ENCODE measurements around the gene CMC2. TPM values are rescaled to one million over a fixed set of nuclear protein-coding genes. Genes with fewer than 3 reads are reported as not detected.
A peak's percentile ranks its signal among the peaks of the same experiment; 100 is the strongest.

The CMC2 gene
- total RNA-seq, 6 experiments from 2014 or later = 23.5 to 58.3 (median 42.1) TPM

- Histone ChIP-seq H3K27me3 (no peaks in the 10 kb centered on the region), H3K9me3 (no peaks in the 10 kb centered on the region), H3K4me3 (no peak overlapping the region), H3K27ac (no peak overlapping the region), H3K36me3 (no peaks in the 10 kb centered on the region), H3K4me1 (peaks cover 0 to 54% (median 23%) of the 10 kb centered on the region in 4 donors)
- TF ChIP-seq POLR2A (IDR thresholded peaks at IDR 0.05) (no peak), CTCF (IDR thresholded peaks at IDR 0.05) (no peak)
- 84% methylated on average over 6 of the region's 6 CpGs for WGBS (ENCODE audit: insufficient coverage, low coverage, low lambda C conversion rate, missing lambda C conversion rate)
- intact Hi-C loops (cut with DNase I) = no loop called here
- DNase-seq (no peak), ATAC-seq (no peak)
Measured at GRCh38 chr16:80984124-80984892, 22.4 kb downstream of the CMC2 start.

- Histone ChIP-seq H3K9me3 (no peaks in the 10 kb centered on the region), H3K27ac (no peak overlapping the region), H3K27me3 (no peaks in the 10 kb centered on the region), H3K4me1 (peaks cover 0 to 44% (median 18%) of the 10 kb centered on the region in 4 donors), H3K36me3 (no peaks in the 10 kb centered on the region), H3K4me3 (no peak overlapping the region)
- TF ChIP-seq CTCF (IDR thresholded peaks at IDR 0.05) (no peak), POLR2A (IDR thresholded peaks at IDR 0.05) (no peak)
- DNase-seq = no peak
- ATAC-seq = no peak
- 72% methylated on average over 4 of the region's 4 CpGs for WGBS (ENCODE audit: insufficient coverage, low coverage, low lambda C conversion rate, missing lambda C conversion rate)
- intact Hi-C loops (cut with DNase I) = no loop called here
Measured at GRCh38 chr16:80982646-80983045, 24.0 kb downstream of the CMC2 start.

DNA sequence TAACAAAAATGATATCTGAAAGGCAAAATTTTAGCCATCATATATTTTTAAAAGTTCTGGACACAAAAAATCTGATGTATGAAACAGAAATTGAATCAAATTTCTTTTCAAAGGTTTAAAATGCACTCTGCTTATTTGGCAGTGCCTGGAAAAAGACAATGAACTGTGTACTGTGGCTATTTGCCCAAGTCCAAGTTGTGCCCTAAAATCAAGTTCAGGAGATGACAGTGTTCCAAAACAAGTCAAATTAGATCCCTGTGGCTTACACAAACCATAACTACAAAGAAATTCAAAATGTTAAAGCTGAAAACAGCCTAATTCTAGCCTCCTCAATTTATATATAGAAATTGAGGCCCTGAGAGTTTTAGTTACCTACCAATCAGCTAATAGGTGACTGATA, 25.6 kb downstream of the CMC2 start:
- intact Hi-C loops (cut with DNase I) = no loop called here
- Histone ChIP-seq H3K27me3 (no peaks in the 10 kb centered on the region), H3K4me1 (peaks cover 0 to 40% (median 17%) of the 10 kb centered on the region in 4 donors), H3K36me3 (no peaks in the 10 kb centered on the region), H3K9me3 (no peaks in the 10 kb centered on the region), H3K27ac (peak overlapping the region; percentile 61 to 94 (median 84)), H3K4me3 (peak overlapping the region in 1 of 3 donors; percentile 9)
- DNase-seq (peak in 1 of 3 donors; percentile 68), ATAC-seq (peak; percentile 84 to 92 (median 90))
- TF ChIP-seq POLR2A (IDR thresholded peaks at IDR 0.05) (no peak), CTCF (IDR thresholded peaks at IDR 0.05) (no peak)

DNA sequence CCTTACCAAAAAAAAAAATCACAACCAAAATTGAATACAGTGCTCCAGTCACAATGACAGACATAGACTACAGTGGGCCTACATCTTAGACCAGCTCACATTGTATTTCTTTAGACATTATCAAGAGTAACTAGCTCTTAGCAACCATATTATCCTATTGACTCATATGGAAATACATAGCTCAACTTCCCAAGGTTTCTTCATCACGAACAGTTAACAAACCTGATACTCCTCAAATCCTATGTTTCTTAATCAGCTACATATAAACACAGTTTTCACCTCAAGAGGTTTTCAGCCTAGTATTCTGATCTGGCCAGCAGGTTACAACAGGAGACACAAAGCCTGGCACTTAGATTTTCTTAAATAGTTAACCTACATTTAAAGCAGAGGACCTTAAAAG, 29.7 kb downstream of the CMC2 start:
- no peaks in the 10 kb centered on the region for H3K9me3 ChIP-seq
- no peak overlapping the region for H3K4me3 ChIP-seq
- peaks cover 0 to 54% (median 22%) of the 10 kb centered on the region in 4 donors for H3K4me1 ChIP-seq
- DNase-seq (no peak), ATAC-seq (no peak)
- WGBS (ENCODE audit: insufficient coverage, low coverage, low lambda C conversion rate, missing lambda C conversion rate) = 92% methylated on average over 1 of the region's 1 CpG
- H3K36me3 ChIP-seq = no peaks in the 10 kb centered on the region
- TF ChIP-seq CTCF (IDR thresholded peaks at IDR 0.05) (no peak), POLR2A (IDR thresholded peaks at IDR 0.05) (no peak)
- H3K27me3 ChIP-seq = no peaks in the 10 kb centered on the region
- intact Hi-C loops (cut with DNase I) = no loop called here
- H3K27ac ChIP-seq = peak overlapping the region in 1 of 3 donors; percentile 5

All from right lobe of liver (tissue), 6 donors.